ENCODE measurements around the gene NCOA5. TPM values are rescaled to one million over a fixed set of nuclear protein-coding genes. Genes with fewer than 3 reads are reported as not detected.
A peak's percentile ranks its signal among the peaks of the same experiment; 100 is the strongest.

NCOA5 gene
- total RNA-seq, 1 experiment from 2014 or later, result 26.9 TPM

GRCh38 chr20:46051556-46052308 lies 38.0 kb downstream of the NCOA5 start:
- no peak overlapping the region for H3K4me2 ChIP-seq (ENCODE audit: low read length)
- H3K4me1 ChIP-seq (ENCODE audit: insufficient read depth, low read length), result no peaks in the 10 kb centered on the region
- H3K36me3 ChIP-seq (ENCODE audit: low read depth, low read length), result no peaks in the 10 kb centered on the region
- H3F3A ChIP-seq (ENCODE audit: low read length, unreplicated experiment), result no peaks in the 10 kb centered on the region
- ChIA-PET POLR2A (ENCODE audit: unreplicated experiment) (no interaction called here), CTCF (no interaction called here)
- intact Hi-C loops (cut with micrococcal nuclease), result no loop called here
- H3K27me3 ChIP-seq (ENCODE audit: low read length), result peaks cover 16% of the 10 kb centered on the region; the same call in 1 of the 2 replicates
- no peak overlapping the region for H3K27ac ChIP-seq (ENCODE audit: low read length)
- DNase-seq, result peak; percentile 33
- H3K9me3 ChIP-seq (ENCODE audit: low read length), result no peaks in the 10 kb centered on the region
- TF ChIP-seq, protein P1, sequence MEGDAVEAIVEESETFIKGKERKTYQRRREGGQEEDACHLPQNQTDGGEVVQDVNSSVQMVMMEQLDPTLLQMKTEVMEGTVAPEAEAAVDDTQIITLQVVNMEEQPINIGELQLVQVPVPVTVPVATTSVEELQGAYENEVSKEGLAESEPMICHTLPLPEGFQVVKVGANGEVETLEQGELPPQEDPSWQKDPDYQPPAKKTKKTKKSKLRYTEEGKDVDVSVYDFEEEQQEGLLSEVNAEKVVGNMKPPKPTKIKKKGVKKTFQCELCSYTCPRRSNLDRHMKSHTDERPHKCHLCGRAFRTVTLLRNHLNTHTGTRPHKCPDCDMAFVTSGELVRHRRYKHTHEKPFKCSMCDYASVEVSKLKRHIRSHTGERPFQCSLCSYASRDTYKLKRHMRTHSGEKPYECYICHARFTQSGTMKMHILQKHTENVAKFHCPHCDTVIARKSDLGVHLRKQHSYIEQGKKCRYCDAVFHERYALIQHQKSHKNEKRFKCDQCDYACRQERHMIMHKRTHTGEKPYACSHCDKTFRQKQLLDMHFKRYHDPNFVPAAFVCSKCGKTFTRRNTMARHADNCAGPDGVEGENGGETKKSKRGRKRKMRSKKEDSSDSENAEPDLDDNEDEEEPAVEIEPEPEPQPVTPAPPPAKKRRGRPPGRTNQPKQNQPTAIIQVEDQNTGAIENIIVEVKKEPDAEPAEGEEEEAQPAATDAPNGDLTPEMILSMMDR (conservative IDR thresholded peaks at IDR 0.05; ENCODE audit: low read depth, low read length), result no peak
- TF ChIP-seq EZH2 (IDR thresholded peaks at IDR 0.05; ENCODE audit: low read length, unreplicated experiment), result no peak
- TF ChIP-seq EZH2phosphoT487 (IDR thresholded peaks at IDR 0.05; ENCODE audit: borderline replicate concordance, low read length), result no peak
- H2AFZ ChIP-seq (ENCODE audit: low read length), result no peak overlapping the region
- H3K79me2 ChIP-seq (ENCODE audit: low read length), result no peaks in the 10 kb centered on the region
- no peaks in the 10 kb centered on the region for H3K9me2 ChIP-seq (replicated peaks; ENCODE audit: low read length)
- H3K4me3 ChIP-seq (ENCODE audit: low read length), result no peak overlapping the region
- H4K20me1 ChIP-seq (ENCODE audit: low read length), result no peaks in the 10 kb centered on the region
- ATAC-seq, result peak; percentile 73
- no TSS peak for BruUV-seq (replicated peaks)
- H3K9ac ChIP-seq (ENCODE audit: low read length), result no peak overlapping the region

- Histone ChIP-seq H3K79me2 (ENCODE audit: low read length) (no peaks in the 10 kb centered on the region), H4K20me1 (ENCODE audit: low read length) (no peaks in the 10 kb centered on the region), H3K4me3 (ENCODE audit: low read length) (no peak overlapping the region), H3F3A (ENCODE audit: low read length, unreplicated experiment) (no peaks in the 10 kb centered on the region), H3K9ac (ENCODE audit: low read length) (no peak overlapping the region), H3K4me2 (ENCODE audit: low read length) (no peak overlapping the region), H3K9me3 (ENCODE audit: low read length) (no peaks in the 10 kb centered on the region), H3K27ac (ENCODE audit: low read length) (no peak overlapping the region), H3K36me3 (ENCODE audit: low read depth, low read length) (no peaks in the 10 kb centered on the region), H3K27me3 (ENCODE audit: low read length) (peaks cover 24% of the 10 kb centered on the region; the same call in 1 of the 2 replicates), H3K4me1 (ENCODE audit: insufficient read depth, low read length) (no peaks in the 10 kb centered on the region), H3K9me2 (replicated peaks; ENCODE audit: low read length) (no peaks in the 10 kb centered on the region), H2AFZ (ENCODE audit: low read length) (no peak overlapping the region)
- ATAC-seq (no peak), DNase-seq (no peak)
- POLR2A ChIA-PET (ENCODE audit: unreplicated experiment), result no interaction called here
- intact Hi-C loops (cut with micrococcal nuclease), result no loop called here
- CTCF ChIA-PET, result no interaction called here
- TF ChIP-seq, protein P1 (conservative IDR thresholded peaks at IDR 0.05; ENCODE audit: low read depth, low read length), result no peak
- TF ChIP-seq EZH2 (IDR thresholded peaks at IDR 0.05; ENCODE audit: low read length, unreplicated experiment) (no peak), EZH2phosphoT487 (IDR thresholded peaks at IDR 0.05; ENCODE audit: borderline replicate concordance, low read length) (no peak)
- no TSS peak for BruUV-seq (replicated peaks)
Observed at GRCh38 chr20:46050885-46051284, 38.9 kb downstream of the NCOA5 start.

DNA sequence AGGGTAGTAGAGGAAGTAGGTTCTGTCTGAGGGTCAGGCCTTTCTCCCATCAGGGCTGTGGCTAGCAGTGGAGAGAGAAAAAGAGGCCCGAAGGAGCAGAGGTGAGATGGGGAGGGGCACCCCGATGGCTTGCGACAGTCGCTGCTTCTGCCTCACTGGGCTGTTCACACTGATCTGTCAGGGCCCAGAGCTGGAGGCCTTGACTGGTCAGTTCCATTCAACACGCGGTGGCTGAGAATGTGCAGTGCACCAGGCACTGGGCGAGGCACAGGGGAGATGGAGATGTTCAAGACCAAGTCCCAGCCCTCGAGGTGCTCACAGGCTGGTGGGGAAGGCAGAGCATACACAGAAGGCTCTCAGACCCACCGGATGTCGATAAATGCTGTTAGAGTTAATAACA lies 39.3 kb downstream of the NCOA5 start:
- Histone ChIP-seq H3K79me2 (ENCODE audit: low read length) (no peaks in the 10 kb centered on the region), H3K4me2 (ENCODE audit: low read length) (no peak overlapping the region), H3K27me3 (ENCODE audit: low read length) (peaks cover 29% of the 10 kb centered on the region; the same call in 1 of the 2 replicates), H3K4me3 (ENCODE audit: low read length) (no peak overlapping the region), H2AFZ (ENCODE audit: low read length) (no peak overlapping the region), H3K27ac (ENCODE audit: low read length) (no peak overlapping the region), H3K9me2 (replicated peaks; ENCODE audit: low read length) (no peaks in the 10 kb centered on the region), H3K9me3 (ENCODE audit: low read length) (no peaks in the 10 kb centered on the region), H3K36me3 (ENCODE audit: low read depth, low read length) (no peaks in the 10 kb centered on the region), H3K4me1 (ENCODE audit: insufficient read depth, low read length) (no peaks in the 10 kb centered on the region), H4K20me1 (ENCODE audit: low read length) (no peaks in the 10 kb centered on the region), H3K9ac (ENCODE audit: low read length) (no peak overlapping the region), H3F3A (ENCODE audit: low read length, unreplicated experiment) (no peaks in the 10 kb centered on the region)
- ChIA-PET POLR2A (ENCODE audit: unreplicated experiment) (no interaction called here), CTCF (no interaction called here)
- ATAC-seq (no peak), DNase-seq (no peak)
- TF ChIP-seq, protein P1 (conservative IDR thresholded peaks at IDR 0.05; ENCODE audit: low read depth, low read length), result no peak
- TF ChIP-seq EZH2 (IDR thresholded peaks at IDR 0.05; ENCODE audit: low read length, unreplicated experiment) (no peak), EZH2phosphoT487 (IDR thresholded peaks at IDR 0.05; ENCODE audit: borderline replicate concordance, low read length) (no peak)
- no TSS peak for BruUV-seq (replicated peaks)
- intact Hi-C loops (cut with micrococcal nuclease), result no loop called here
